HepG2 (cell line): ENCODE results near the gene EPN2. TPM values are rescaled to one million over a fixed set of nuclear protein-coding genes. Genes with fewer than 3 reads are reported as not detected.

Experiments used
- ATF2 ChIP-seq: sonication (generic); formaldehyde crosslinking; IDR thresholded peaks from 2 replicates; pipeline ENCODE4 v1.4.0; 2020; ENCODE audit warnings: missing genetic modification reagents
- BRD4 ChIP-seq: sonication (generic); formaldehyde crosslinking; IDR thresholded peaks from 2 replicates; pipeline ENCODE4 v1.4.0; 2020; ENCODE audit warnings: missing genetic modification reagents
- HES4 ChIP-seq: sonication (generic); formaldehyde crosslinking; IDR thresholded peaks from 2 replicates; pipeline ENCODE4 v1.9.0; 2021; ENCODE audit warnings: mild to moderate bottlenecking, missing genetic modification reagents, borderline replicate concordance
- IKZF5 ChIP-seq: IDR thresholded peaks from 2 replicates; pipeline ENCODE4 v1.6.1; 2018; ENCODE audit warnings: missing genetic modification reagents, mild to moderate bottlenecking, missing compliant biosample characterization
- MXD1 ChIP-seq: sonication (generic); formaldehyde crosslinking; IDR thresholded peaks from 2 replicates; pipeline ENCODE4 v1.4.0; 2020; ENCODE audit warnings: mild to moderate bottlenecking, missing genetic modification reagents
- NCOR1 ChIP-seq: fragments of 200-600 bp; sonication (generic); IDR thresholded peaks from 2 replicates; pipeline ENCODE4 v1.7.0; 2017; ENCODE audit warnings: antibody characterized with exemption, low read length, borderline replicate concordance
- REL ChIP-seq: sonication (generic); formaldehyde crosslinking; conservative IDR thresholded peaks from 2 replicates; pipeline ENCODE4 v1.8.0; 2022; ENCODE audit warnings: mild to moderate bottlenecking, missing genetic modification reagents, moderate library complexity
- SETDB1 ChIP-seq: sonication (generic); formaldehyde crosslinking; IDR thresholded peaks from 2 replicates; pipeline ENCODE4 v1.5.1; 2020; ENCODE audit warnings: missing genetic modification reagents, mild to moderate bottlenecking, borderline replicate concordance
- SP5 ChIP-seq: IDR thresholded peaks from 2 replicates; pipeline ENCODE4 v1.6.1; 2016; ENCODE audit warnings: low read depth, borderline replicate concordance
- TRIM24 ChIP-seq: sonication (generic); formaldehyde crosslinking; IDR thresholded peaks from 2 replicates; pipeline ENCODE4 v1.8.0; 2022; ENCODE audit warnings: mild to moderate bottlenecking, missing genetic modification reagents
- ZKSCAN1 ChIP-seq: fragments of 150-350 bp; IDR thresholded peaks from 2 replicates; pipeline ENCODE4 v1.6.1; 2014; ENCODE audit warnings: low read length
- ZMYM4 ChIP-seq: sonication (generic); formaldehyde crosslinking; IDR thresholded peaks from 2 replicates; pipeline ENCODE4 v1.8.1; 2023; ENCODE audit warnings: mild to moderate bottlenecking, missing genetic modification reagents
- ZNF34 ChIP-seq: sonication (generic); formaldehyde crosslinking; IDR thresholded peaks from 2 replicates; pipeline ENCODE4 v1.4.0; 2020; ENCODE audit warnings: mild to moderate bottlenecking, missing genetic modification reagents, borderline replicate concordance
- ZNF572 ChIP-seq: sonication (generic); formaldehyde crosslinking; IDR thresholded peaks from 2 replicates; pipeline ENCODE4 v1.5.1; 2020; ENCODE audit warnings: mild to moderate bottlenecking, missing genetic modification reagents
- polyA plus RNA-seq, 8 experiments: library from polyadenylated mRNA; depleted of rRNA in 3 of 8; stranded (reverse) in 7 of 8; unstranded in 1 of 8; fragments of >200 nt; fragmentation: Illumina TruSeq in 4 of 8; extraction: Trizol in 4 of 8; gene quantifications; 2 replicates each; pipeline versions ENCODE4 v1.2.1 to v1.2.3, GENCODE V29; 2011 to 2016; ENCODE audit warnings: low read depth in 4 of 8, missing spikeins in 1 of 8, mixed read lengths in 1 of 8; ENCODE audit not compliant: insufficient read depth in 1 of 8
- total RNA-seq, 5 experiments: library from RNA; depleted of rRNA; stranded (reverse); fragments of >200 nt; fragmentation: Illumina TruSeq; extraction: Trizol; gene quantifications; 2 replicates each; pipeline ENCODE4 v1.2.3, GENCODE V29; 2016; ENCODE audit warnings: low read depth in 1 of 5
- TF ChIP-seq, protein P1 (sequence below): sonication (generic); formaldehyde crosslinking; IDR thresholded peaks from 2 replicates; pipeline ENCODE4 v1.9.0; 2021; ENCODE audit warnings: missing genetic modification reagents, mild to moderate bottlenecking, borderline replicate concordance
- TF ChIP-seq, protein P2 (sequence below): sonication (generic); formaldehyde crosslinking; IDR thresholded peaks from 2 replicates; pipeline ENCODE4 v1.8.0; 2022; ENCODE audit warnings: low read depth, missing genetic modification reagents
- TF ChIP-seq, protein P3 (sequence below): sonication (generic); formaldehyde crosslinking; IDR thresholded peaks from 2 replicates; pipeline ENCODE4 v1.5.0; 2020; ENCODE audit warnings: mild to moderate bottlenecking, missing genetic modification reagents

EPN2 gene
- total and polyA plus RNA-seq, 2 of the 13 experiments (the other 11 are each of a cell fraction or from before 2014, with no cell fraction given): 7.8 to 19.2 TPM

DNA sequence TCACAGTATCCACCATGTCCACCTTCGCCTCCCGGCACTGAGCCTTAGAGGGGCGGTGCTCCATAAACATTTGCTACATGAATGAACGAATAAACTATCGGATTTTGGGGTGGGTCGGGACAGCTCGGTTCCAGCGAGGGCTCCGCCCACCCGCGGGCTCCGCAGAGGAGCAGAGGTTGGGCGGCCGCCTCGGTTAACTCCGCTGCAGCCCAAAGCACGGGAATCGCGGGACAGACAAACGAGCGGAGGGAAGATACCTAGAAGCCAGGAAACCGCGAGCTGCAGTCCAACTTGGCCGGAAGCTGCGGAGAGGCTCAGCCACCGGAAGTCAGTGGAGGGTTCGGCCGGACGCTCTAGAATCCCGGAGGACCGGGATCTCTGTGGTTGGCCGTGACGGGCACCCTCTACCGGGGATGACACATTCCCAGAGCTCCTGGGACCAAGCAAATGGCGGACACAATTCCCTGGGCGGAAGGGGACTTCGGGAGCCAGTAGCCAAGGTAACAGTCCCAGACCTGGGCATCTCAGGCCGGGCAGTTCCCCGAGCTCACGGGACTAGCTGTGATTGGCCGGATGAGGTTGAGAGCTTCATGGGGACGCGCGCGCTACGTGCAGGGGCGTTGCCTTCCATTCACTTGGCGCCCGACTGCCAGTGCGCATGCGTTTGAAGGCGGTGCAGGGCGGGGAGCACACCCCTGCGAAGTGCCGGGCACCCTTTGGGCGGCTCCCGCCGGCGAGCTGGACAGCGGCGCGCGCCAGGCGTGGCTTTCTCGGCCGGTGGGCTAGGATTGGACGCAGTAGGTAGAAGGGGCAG is 140.6 kb downstream of the EPN2 start (continued):
- TF ChIP-seq, protein P1, sequence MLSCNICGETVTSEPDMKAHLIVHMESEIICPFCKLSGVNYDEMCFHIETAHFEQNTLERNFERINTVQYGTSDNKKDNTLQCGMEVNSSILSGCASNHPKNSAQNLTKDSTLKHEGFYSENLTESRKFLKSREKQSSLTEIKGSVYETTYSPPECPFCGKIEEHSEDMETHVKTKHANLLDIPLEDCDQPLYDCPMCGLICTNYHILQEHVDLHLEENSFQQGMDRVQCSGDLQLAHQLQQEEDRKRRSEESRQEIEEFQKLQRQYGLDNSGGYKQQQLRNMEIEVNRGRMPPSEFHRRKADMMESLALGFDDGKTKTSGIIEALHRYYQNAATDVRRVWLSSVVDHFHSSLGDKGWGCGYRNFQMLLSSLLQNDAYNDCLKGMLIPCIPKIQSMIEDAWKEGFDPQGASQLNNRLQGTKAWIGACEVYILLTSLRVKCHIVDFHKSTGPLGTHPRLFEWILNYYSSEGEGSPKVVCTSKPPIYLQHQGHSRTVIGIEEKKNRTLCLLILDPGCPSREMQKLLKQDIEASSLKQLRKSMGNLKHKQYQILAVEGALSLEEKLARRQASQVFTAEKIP: no peak
- TF ChIP-seq REL (CRISPR knock-in tag) (no peak), ZNF34 (0 out of 2 replicates have a peak, but pooled peaks have one; percentile 61), MXD1 (CRISPR knock-in tag) (no peak), TRIM24 (no peak), SETDB1 (CRISPR knock-in tag) (no peak), IKZF5 (peak; percentile 38; the same call in 1 of the 2 replicates), ZKSCAN1 (no peak), NCOR1 (no peak), ZNF572 (CRISPR knock-in tag) (0 out of 2 replicates have a peak, but pooled peaks have one; percentile 43), ATF2 (peak; percentile 75; the same call in 1 of the 2 replicates), ZMYM4 (CRISPR knock-in tag) (no peak; the same call in none of the 2 replicates), BRD4 (CRISPR knock-in tag) (no peak; the same call in 1 of the 2 replicates), SP5 (CRISPR knock-in tag) (peak; percentile 22; the same call in 1 of the 2 replicates), HES4 (CRISPR knock-in tag) (peak; percentile 75)
- TF ChIP-seq, protein P2, sequence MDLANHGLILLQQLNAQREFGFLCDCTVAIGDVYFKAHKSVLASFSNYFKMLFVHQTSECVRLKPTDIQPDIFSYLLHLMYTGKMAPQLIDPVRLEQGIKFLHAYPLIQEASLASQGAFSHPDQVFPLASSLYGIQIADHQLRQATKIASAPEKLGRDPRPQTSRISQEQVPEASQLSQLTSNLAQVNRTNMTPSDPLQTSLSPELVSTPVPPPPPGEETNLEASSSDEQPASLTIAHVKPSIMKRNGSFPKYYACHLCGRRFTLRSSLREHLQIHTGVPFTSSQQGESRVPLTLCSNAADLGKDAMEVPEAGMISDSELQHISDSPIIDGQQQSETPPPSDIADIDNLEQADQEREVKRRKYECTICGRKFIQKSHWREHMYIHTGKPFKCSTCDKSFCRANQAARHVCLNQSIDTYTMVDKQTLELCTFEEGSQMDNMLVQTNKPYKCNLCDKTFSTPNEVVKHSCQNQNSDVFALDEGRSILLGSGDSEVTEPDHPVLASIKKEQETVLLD (CRISPR knock-in tag): peak; percentile 73
- TF ChIP-seq, protein P3, sequence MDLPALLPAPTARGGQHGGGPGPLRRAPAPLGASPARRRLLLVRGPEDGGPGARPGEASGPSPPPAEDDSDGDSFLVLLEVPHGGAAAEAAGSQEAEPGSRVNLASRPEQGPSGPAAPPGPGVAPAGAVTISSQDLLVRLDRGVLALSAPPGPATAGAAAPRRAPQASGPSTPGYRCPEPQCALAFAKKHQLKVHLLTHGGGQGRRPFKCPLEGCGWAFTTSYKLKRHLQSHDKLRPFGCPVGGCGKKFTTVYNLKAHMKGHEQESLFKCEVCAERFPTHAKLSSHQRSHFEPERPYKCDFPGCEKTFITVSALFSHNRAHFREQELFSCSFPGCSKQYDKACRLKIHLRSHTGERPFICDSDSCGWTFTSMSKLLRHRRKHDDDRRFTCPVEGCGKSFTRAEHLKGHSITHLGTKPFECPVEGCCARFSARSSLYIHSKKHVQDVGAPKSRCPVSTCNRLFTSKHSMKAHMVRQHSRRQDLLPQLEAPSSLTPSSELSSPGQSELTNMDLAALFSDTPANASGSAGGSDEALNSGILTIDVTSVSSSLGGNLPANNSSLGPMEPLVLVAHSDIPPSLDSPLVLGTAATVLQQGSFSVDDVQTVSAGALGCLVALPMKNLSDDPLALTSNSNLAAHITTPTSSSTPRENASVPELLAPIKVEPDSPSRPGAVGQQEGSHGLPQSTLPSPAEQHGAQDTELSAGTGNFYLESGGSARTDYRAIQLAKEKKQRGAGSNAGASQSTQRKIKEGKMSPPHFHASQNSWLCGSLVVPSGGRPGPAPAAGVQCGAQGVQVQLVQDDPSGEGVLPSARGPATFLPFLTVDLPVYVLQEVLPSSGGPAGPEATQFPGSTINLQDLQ (CRISPR knock-in tag): no peak
